Lower lobe of right lung (tissue), 2 donors: Measurements from ENCODE around the gene NKAIN2. TPM values are rescaled to one million over a fixed set of nuclear protein-coding genes. Genes with fewer than 3 reads are reported as not detected.

Experiments used
- ATAC-seq, 2 donors: fragments of 200-7000 bp; cut with Tn5 transposase; one replicate each; pipeline ENCODE4 v1.9.1; 2020 to 2022; ENCODE audit warnings: mild to moderate bottlenecking in 2 of 2, moderate library complexity in 2 of 2
- DNase-seq: peaks from one replicate; pipeline ENCODE4 v3.0.0-alpha.2; 2020
- H3K27ac ChIP-seq: fragments of 200-600 bp; one replicate; pipeline ENCODE4 v1.8.0; 2022
- H3K27me3 ChIP-seq: fragments of 200-600 bp; one replicate; pipeline ENCODE4 v1.8.0; 2022; ENCODE audit warnings: low read depth
- H3K36me3 ChIP-seq: fragments of 200-600 bp; one replicate; pipeline ENCODE4 v1.8.0; 2022; ENCODE audit warnings: mild to moderate bottlenecking
- H3K4me1 ChIP-seq: fragments of 200-600 bp; one replicate; pipeline ENCODE4 v1.8.0; 2022
- H3K4me3 ChIP-seq: fragments of 200-600 bp; one replicate; pipeline ENCODE4 v1.8.0; 2022; ENCODE audit warnings: mild to moderate bottlenecking
- H3K9me3 ChIP-seq: fragments of 200-600 bp; one replicate; pipeline ENCODE4 v1.8.0; 2022
- CTCF ChIP-seq: fragments of 200-600 bp; IDR thresholded peaks from one replicate; pipeline ENCODE4 v1.8.0; 2022; ENCODE audit warnings: antibody characterized with exemption, mild to moderate bottlenecking
- intact Hi-C: fragments of 100-400 bp; cut with DNase I; formaldehyde crosslinking; loops from one replicate; pipeline ENCODE4 v1.11.0; 2022
- total RNA-seq: library from RNA; stranded (reverse); fragmentation: NEBNext Ultra II Directional; extraction: Animal tissue kit (Norgen Biotek cat#: 25700); gene quantifications from one replicate; pipeline ENCODE4 v1.2.1, GENCODE V29; 2021
- donor health status: DM: no; HTN: yes; CAD: no; lungs with severe emphysema.

The NKAIN2 gene
- total RNA-seq, 1 donor from 2014 or later = 0.12 TPM

DNA sequence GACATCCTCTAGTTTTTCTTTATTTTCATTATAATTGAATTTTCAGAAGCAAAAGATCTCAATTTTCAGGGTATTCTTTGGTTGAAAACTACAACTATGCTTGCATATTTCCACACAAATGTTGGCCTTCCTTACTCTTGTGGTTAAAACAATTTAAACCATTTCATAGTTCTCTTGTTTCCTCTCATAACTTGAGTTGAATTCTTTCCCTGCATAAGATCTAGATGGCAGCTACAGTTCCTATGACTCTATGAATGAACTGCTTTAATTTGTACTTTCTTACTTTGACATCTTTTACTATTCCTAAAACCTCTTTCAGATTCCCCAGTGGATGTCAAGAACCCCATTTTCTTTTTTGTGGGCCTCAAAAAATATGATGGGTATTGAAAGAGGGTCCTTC lies 564.5 kb downstream of the NKAIN2 start:
- Histone ChIP-seq H3K36me3 (no peaks in the 10 kb centered on the region), H3K4me1 (no peaks in the 10 kb centered on the region), H3K4me3 (no peak overlapping the region), H3K27ac (no peak overlapping the region), H3K9me3 (no peaks in the 10 kb centered on the region), H3K27me3 (no peaks in the 10 kb centered on the region)
- DNase-seq = no peak
- intact Hi-C loops = no loop called here
- ATAC-seq = no peak
- TF ChIP-seq CTCF = no peak

DNA sequence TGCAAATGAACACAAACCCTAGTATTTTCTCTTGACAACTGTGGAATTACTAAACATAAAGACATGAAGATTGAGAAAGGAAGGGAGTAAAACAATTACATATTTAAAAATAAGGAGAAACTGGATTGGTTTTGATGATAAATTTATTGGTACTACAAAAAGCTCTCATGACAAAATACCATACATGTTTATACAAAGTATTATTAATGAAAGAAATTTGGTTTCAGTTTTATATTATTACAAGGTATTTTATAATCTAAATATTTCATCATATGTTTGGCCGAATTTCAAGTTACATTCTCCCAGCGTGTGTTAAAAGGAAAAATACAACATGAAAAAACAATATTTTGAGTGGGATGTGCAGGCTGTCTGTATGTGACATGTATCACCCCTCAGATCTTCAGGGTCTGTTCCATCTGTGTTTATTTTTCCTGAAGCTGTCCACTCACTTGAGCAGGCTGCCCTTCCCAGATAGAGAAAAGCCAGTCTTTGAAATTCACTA lies 568.4 kb downstream of the NKAIN2 start:
- no peaks in the 10 kb centered on the region for H3K9me3 ChIP-seq
- no peak for TF ChIP-seq CTCF
- no peaks in the 10 kb centered on the region for H3K4me1 ChIP-seq
- DNase-seq (no peak), ATAC-seq (no peak)
- no peaks in the 10 kb centered on the region for H3K27me3 ChIP-seq
- no peak overlapping the region for H3K4me3 ChIP-seq
- no peaks in the 10 kb centered on the region for H3K36me3 ChIP-seq
- no peak overlapping the region for H3K27ac ChIP-seq
- intact Hi-C loops = no loop called here

DNA sequence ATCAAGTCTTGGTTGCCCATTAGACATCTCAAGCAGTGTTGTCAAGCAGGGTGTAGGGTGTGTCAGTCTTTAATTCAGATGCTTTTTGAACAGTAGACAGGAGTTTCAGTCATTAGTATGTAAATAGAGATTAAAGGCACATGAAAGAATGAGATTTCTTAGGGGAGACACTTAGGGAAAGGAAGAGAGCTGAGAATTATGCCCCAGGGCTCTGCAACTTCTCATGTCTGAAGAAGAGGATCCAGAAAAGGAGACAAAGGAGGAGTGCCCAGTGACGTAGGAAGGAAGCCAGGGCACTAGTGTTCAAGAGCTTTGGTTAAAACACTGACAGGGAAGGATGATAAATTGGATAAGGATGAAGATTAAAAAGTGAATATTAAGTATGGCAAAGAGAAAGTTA lies 569.7 kb downstream of the NKAIN2 start:
- no peak for DNase-seq
- Histone ChIP-seq H3K27me3 (no peaks in the 10 kb centered on the region), H3K9me3 (no peaks in the 10 kb centered on the region), H3K4me3 (no peak overlapping the region), H3K36me3 (no peaks in the 10 kb centered on the region), H3K4me1 (no peaks in the 10 kb centered on the region), H3K27ac (no peak overlapping the region)
- ATAC-seq = no peak
- intact Hi-C loops = no loop called here
- no peak for TF ChIP-seq CTCF

DNA sequence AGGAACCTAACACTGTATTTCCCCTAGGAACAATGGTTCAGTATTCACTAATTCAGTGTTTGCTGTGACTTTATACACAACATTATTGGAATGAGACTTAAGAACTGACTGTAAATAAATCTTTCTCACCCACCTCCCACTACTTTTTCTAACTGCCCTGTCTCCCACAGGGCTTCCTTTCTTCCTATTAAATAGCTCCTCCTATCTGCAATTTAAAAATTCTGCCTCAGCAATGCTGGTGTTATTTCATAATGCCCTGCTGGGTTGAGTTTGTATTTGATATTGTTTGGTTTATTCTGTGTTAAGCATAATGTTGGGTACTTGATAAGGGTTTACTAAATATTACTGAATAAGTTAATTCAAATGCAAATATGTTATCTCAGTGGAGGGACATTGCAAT lies 585.5 kb downstream of the NKAIN2 start:
- no peaks in the 10 kb centered on the region for H3K36me3 ChIP-seq
- no peaks in the 10 kb centered on the region for H3K27me3 ChIP-seq
- H3K4me3 ChIP-seq = no peak overlapping the region
- H3K4me1 ChIP-seq = no peaks in the 10 kb centered on the region
- H3K27ac ChIP-seq = no peak overlapping the region
- intact Hi-C loops = no loop called here
- TF ChIP-seq CTCF = no peak
- ATAC-seq (no peak), DNase-seq (no peak)
- no peaks in the 10 kb centered on the region for H3K9me3 ChIP-seq

GRCh38 chr6:124393536-124393935 lies 589.9 kb downstream of the NKAIN2 start:
- no peaks in the 10 kb centered on the region for H3K9me3 ChIP-seq
- no peak for ATAC-seq
- no peak overlapping the region for H3K4me3 ChIP-seq
- no peaks in the 10 kb centered on the region for H3K36me3 ChIP-seq
- no peak overlapping the region for H3K27ac ChIP-seq
- no peaks in the 10 kb centered on the region for H3K27me3 ChIP-seq
- H3K4me1 ChIP-seq = no peaks in the 10 kb centered on the region
- intact Hi-C loops = no loop called here
- TF ChIP-seq CTCF = no peak
- no peak for DNase-seq

DNA sequence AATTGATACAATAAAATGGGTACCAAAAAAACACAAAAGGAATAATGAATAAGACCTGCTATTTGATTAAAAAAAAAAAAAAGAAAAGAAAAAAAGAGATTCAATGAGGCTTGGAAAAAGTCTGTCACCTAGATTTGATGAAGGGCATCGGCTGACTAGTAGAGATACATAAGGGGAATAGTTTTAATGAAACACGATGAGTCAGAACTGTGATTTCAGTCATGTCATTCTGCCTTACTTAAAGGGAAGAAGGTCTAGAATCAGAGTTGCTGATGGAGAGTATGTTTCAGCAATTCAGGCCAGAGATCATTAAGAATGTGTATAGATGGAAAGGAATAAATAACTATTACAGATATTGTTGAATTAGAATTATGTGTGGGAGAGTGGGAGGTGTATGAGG lies 592.7 kb downstream of the NKAIN2 start:
- no peak for TF ChIP-seq CTCF
- no peaks in the 10 kb centered on the region for H3K36me3 ChIP-seq
- intact Hi-C loops = no loop called here
- DNase-seq = no peak
- no peaks in the 10 kb centered on the region for H3K27me3 ChIP-seq
- no peaks in the 10 kb centered on the region for H3K4me1 ChIP-seq
- H3K9me3 ChIP-seq = no peaks in the 10 kb centered on the region
- no peak for ATAC-seq
- no peak overlapping the region for H3K4me3 ChIP-seq
- H3K27ac ChIP-seq = no peak overlapping the region
